ENCODE data around the gene ARHGEF19.
A peak's percentile ranks its signal among the peaks of the same experiment; 100 is the strongest.
"Not testable (repeated sequence)": the region's sequence is repeated elsewhere in the genome, so short reads cannot be mapped to it uniquely, and the experiment has no call there.

Gene ARHGEF19

DNA sequence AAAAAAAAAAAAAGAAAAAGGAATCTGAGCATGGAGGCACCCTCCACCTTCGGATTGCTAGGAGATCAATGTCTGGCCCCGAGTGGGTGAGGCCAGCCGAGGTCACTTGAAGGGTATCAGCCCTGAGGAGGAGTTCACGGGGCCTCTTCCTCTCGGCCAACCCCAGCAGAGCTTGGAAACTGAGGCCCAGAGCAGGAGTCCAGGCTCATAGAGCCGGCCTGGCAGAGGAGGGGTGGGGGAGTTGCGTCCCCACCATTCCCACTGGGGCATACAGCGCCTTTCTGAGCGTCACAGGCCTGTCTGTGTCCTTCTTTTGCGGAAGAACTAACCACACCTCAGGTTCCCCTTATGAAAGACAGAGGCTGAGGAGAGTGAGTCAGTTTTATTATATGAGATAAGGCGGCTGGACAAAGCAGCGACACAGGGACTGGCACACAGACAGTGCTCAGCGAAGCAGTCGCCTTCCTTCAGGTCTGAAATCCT is 39.4 kb downstream of the ARHGEF19 start:
- DNase-seq (ENCODE audit: low read depth, low spot score): no peak

DNA sequence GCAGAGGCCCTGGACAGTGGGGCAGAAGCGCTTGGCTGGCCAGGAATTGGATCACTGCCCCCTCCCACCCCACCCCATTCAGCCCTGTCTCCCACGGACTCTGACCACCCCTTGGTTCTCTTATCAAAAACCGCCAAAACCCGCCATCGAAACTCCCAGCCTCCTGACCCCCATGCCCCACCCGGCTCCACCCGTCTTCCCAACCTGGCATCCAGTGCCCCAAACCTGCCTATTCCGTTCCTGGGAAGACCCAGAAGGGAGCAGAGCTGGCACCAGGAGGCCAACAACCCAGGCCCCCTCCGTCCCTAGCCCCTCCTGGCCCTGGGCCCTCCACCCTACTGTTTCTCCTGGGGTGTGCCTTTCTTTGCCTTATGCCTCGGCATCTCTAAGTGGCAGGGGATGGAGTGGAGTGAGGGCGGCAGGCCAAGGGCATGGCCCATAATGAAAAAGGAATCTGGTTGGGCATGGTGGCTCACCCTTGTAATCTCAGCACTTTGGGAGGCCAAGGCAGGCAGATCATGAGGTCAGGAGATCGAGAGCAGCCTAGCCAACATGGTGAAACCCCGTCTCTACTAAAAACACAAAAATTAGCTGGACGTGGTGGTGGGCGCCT is 40.1 kb downstream of the ARHGEF19 start:
- H3K4me3 ChIP-seq (ENCODE audit: low read length): no peak overlapping the region
- no peak for DNase-seq (ENCODE audit: low read depth, low spot score)

More for the DNA sequence above, 39.4 kb downstream of the ARHGEF19 start:
- H3K4me3 ChIP-seq (ENCODE audit: low read length): no peak overlapping the region

DNA sequence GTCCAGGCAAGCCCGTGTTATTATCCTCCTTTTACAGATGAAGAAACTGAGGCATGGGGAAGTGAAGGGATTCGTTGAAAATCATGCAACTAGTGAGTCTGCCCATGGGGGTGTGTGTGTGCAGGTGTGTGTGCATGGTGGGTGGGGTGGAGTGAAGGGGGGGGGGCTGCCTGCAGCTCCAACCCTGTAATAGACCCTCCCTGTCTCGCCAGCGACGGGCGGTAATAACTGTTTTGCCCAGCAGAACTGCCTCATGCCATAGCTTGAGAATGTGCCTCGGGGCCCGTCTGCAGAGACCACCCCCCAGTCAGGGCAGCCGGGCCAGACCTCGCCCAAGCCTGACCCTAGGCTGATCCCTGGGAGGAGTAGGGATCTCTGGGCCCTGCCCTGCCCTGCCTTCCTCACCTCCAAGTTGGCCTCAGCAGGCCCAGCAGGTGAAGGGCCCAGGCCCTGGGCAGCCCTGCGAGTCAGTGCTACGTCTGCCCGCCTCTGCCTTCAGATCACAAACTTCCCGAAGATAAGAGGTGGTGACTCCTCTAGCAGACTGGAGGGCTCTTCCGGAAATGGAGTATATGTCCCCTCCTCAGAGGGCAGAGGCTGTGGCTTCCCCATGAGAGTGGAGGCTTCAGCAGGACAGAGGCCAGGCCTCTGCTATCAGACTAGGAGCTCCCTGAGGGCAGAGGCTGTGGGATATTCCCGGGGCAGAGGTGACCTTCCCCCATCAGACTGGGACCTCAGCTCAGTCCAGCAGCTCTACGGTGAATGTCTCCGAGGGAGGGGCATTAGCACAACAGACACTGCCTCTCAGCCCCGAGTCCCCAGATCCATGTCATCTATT is 40.9 kb downstream of the ARHGEF19 start:
- DNase-seq (ENCODE audit: low read depth, low spot score): no peak
- H3K4me3 ChIP-seq (ENCODE audit: low read length): no peak overlapping the region

DNA sequence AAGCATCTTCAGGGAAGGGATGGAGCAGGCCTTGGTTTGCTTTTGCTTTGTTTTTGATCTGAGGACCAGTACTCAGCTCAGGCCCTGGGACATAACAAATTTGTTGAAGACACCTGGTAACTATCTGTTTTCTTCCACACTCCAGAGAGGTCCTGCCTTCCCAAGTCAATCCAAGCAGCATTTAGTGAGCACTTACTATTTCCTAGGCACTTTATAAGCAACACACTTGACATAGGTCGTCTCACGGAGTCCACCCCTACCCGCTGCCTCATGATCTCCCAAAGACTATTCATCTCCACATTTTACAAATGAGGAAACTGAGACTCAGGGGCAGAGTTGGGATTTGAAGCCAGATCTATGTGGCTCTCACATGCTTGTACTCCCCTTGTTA is 42.2 kb downstream of the ARHGEF19 start:
- no peak overlapping the region for H3K4me3 ChIP-seq (ENCODE audit: low read length)
- DNase-seq (ENCODE audit: low read depth, low spot score): no peak

DNA sequence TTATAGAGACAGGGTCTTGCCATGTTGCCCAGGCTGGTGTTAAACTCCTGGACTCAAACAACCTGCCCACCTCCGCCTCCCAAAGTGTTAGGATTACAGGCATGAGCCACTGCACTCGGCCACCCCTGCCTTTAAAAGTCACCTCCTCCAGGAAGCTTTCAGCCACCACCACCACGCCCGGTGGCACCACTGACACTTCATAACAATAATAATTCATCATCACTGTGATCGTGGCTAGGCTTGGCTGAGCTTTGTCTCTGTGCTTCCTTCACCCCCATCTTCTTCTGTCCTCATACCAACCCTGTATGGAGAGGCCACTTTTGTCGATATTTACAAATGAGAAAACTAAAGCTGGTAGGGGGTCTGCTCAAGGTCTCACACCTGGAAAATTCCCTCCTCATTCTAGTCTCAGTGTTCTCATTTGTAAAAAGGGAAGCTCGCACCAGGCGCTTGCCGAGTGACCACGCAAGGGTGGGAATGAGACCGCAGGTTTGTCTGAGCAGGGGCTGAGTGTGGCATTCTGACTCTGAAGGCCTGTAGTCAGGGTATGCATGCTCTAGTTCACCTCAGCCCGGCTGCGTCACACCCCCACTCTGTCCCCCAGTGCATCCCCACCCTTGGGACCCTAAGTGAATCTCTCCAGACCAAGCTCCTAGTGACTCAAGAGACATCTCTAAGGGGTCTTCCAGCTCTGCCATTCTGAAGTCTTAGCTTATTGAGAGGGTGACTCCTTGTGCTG is 43.7 kb downstream of the ARHGEF19 start:
- no peak for DNase-seq (ENCODE audit: low read depth, low spot score)
- no peak overlapping the region for H3K4me3 ChIP-seq (ENCODE audit: low read length)

DNA sequence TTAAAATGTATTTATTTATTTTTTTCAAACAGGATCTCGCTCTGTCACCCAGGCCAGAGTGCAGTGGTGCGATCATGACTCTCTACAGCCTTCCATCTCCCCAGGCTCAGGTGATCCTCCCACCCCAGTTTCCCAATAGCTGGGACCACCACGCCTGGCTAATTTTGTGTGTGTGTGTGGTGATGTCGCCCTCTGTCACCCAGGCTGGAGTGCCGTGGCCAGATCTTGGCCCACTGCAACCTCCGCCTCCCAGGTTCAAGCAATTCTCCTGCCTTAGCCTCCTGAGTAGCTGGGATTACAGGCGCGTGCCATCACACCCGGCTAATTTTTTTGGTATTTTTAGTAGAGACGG is 44.3 kb downstream of the ARHGEF19 start:
- DNase-seq (ENCODE audit: low read depth, low spot score): not testable (repeated sequence)
- peak overlapping the region; percentile 29 for H3K4me3 ChIP-seq (ENCODE audit: low read length)

DNA sequence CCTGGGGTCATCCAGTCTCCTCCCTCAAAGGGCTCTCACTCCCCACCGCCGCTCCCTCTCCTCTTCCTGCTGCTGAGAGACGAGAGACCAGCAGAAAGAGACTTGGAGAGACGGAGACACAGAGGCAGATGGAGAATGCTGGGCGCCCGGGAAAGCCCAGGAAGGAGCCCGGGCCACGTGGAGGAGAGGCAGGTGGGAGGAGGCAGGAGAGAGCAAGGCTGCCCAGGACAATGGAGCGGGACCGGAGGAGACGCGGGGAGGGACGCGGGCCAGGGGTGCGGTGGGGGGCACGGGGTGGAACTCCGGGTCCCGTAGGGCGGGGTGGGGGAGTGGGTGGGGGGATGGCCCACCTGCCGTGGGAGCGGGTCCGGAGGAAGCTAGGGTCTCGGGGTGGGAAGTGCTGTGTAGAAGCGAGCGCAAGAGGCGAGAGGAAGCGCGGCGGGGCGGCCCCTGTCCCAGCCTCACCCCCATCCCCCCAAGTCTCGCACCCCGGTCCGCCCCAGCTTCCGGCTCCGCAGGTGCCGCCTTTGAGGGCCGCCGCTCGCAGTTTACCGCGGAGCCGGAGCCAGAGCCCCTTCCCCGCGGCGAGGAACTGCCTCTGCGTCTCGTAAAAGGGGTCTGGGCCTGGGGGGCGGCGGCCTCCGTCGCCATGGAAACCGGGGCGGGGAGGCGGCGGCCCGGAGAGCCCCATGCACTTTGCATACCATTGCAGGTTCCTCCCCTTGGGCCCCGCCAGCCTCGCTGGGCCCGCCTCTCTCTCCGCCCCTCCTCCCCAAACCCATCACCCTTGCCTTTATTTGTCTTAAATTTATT is 44.9 kb downstream of the ARHGEF19 start:
- DNase-seq (ENCODE audit: low read depth, low spot score): peak; percentile 51
- H3K4me3 ChIP-seq (ENCODE audit: low read length): peak overlapping the region; percentile 29

DNA sequence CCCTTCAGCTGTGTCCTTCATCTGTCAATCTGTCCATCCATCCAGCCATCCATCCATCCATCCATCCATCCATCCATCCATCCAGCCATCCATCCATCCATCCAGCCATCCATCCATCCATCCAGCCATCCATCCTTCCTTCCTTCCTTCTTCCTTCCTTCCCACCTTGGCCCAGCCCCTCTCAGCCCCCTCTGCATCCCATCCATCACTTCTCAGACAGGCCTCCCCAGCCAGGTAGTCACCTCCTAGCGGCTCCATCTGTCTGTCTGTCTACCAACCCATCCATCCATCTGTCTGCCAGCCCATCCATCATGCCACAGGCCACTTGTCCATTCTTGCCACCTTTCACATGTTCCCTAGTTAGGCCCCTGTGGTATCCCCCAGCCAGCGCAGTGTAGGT is 46.3 kb downstream of the ARHGEF19 start:
- no peak for DNase-seq (ENCODE audit: low read depth, low spot score)
- no peak overlapping the region for H3K4me3 ChIP-seq (ENCODE audit: low read length)

DNA sequence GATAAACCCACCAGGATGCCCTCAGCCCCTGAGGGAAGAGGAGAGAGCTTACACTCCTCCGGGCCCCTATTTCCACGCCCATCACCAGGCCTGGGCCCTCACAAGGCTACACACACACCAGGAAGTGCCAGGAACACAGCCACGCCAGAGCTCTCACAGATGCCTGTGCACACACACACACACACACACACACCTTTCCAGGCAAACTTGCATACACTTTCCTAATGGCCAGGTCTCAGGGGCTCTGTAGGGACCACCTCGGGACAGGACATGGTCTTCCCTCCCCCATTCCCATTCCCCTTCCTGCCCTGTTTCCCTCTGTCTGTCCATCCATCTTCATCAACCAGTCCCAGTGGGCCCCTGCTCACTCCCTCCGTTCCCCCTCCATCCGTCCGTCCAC is 46.9 kb downstream of the ARHGEF19 start:
- DNase-seq (ENCODE audit: low read depth, low spot score): no peak
- no peak overlapping the region for H3K4me3 ChIP-seq (ENCODE audit: low read length)

DNA sequence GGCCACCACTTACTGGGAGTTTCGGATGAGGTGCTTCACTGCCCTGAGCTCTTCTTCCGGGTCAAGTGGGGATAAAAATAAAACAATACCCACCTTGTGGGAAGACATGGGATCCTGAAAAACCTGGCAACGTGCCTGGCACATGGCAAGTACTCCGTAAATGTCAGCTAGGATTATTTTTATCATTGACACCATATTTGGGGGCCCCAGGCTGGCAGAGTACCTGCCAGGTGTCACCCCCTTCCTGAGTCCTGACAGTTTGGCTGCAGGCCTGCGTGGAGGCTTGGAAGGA is 47.4 kb downstream of the ARHGEF19 start:
- no peak overlapping the region for H3K4me3 ChIP-seq (ENCODE audit: low read length)
- no peak for DNase-seq (ENCODE audit: low read depth, low spot score)

DNA sequence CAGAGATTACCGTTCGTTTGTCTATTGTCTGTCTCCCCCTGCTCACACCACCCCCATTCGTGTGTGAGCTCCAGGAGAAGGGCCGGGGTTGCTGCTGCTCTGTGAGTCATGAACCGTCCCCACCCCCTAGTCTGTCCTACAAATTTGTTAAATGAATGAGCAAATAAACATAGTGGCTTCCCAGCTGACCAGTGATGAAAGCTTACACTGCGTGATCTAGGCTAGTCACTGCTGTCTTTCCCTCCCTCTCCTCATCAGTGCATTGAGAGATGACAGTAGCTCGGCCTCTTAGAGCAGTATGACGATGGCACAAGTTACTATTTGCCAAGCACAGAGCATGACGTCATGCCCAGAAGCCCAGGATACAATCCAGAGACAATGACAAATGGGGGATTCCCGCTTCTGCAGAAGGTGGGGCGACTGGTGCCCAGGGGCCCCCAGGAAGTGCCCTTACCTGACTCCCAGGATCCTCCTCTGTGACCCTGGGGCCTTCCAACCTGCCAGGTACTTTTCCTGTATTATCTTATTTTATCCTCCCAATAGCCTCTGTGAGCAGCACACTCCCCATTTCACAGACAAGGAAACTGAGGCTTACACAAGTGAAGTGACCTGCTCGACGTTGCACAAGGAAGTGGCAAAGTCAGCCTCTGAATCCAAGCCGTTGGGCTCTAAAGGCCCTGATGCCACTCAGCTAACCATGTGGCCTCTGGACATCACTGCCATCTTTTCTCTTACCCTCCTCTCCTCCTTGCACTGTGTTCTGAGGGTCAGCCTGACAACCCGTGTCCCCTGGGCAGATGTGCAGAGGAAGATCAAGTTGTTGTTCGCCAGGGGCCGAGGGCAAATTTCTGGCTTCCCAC is 48.0 kb downstream of the ARHGEF19 start:
- H3K4me3 ChIP-seq (ENCODE audit: low read length): no peak overlapping the region
- no peak for DNase-seq (ENCODE audit: low read depth, low spot score)

DNA sequence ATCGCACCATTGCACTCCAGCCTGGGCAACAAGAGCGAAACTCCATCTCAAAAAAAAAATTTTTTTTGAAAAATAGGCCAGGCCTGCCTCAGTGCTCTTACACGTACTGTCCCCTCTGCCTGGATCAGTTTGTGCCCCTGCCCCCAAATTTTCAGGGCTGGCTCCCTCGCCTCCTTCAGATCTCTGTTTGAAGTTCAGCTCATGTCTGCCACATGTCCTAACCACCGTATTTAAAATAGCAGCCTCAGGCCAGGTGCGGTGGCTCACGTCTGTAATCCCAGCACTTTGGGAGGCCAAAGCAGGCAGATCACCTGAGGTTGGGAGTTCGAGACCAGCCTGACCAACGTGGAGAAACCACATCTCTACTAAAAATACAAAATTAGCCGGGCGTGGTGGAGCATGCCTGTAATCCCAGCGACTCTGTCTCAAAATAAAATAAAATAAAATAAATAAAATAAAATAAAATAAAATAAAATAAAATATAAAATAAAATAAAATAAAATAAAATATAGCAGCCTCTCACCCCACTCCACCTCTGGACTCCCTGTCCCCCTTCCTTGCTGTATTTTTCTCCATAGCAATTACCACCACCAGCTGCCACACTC is 48.7 kb downstream of the ARHGEF19 start:
- peak; percentile 36 for DNase-seq (ENCODE audit: low read depth, low spot score)
- H3K4me3 ChIP-seq (ENCODE audit: low read length): not testable (repeated sequence)

DNA sequence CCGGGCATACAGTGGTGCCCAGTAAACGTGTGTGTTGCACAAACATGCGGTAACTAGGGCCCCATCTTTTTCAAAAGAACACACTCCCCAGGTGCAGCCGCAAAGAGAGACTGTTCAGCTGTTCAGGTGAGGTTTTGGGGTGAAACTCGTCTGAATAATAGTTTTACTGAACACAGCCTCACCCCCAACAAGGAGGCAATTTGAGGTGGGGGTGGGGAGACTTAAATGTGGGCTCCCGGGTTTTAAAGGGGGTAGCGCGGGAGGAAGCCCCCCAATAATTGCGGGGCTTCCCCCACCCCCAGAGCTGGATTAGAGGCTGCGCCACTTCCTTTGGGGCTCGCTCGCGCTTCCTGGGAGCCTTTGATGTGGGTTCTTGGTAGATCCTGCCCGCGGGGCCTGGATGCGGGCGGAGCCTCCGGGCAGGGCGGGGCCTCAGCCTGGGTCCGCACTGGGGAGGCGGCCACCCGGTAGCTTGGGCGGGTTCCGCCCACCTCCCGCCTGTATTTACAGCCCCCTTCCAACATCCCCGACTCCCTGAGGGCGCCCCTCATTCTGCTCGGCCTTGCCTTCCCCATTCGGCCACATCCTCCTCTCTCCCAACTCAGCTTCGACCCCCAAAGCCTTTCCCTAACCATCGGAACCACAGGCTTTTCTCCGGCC is 50.2 kb downstream of the ARHGEF19 start:
- H3K4me3 ChIP-seq (ENCODE audit: low read length): no peak overlapping the region; the same call in 1 of the 2 replicates
- DNase-seq (ENCODE audit: low read depth, low spot score): peak; percentile 80

DNA sequence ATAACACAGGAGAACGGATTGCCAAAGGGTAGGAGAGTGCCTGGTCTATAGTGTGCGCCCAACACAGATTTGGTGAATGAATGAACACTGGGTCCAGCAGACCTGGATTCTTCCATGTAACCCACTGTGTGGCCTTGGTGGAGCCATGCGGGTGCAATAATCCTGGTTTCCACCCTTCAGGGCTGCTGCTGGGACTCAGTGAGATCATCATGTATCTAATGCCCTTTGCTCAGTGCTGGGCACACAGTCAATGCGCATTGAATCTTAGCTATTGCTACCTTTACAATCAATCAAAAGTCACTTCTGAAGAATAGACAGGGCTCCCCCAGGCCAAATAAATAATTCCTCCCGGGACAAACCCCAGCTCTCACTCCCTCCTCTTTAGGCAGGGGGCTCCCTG is 50.7 kb downstream of the ARHGEF19 start:
- no peak for DNase-seq (ENCODE audit: low read depth, low spot score)
- no peak overlapping the region for H3K4me3 ChIP-seq (ENCODE audit: low read length)

DNA sequence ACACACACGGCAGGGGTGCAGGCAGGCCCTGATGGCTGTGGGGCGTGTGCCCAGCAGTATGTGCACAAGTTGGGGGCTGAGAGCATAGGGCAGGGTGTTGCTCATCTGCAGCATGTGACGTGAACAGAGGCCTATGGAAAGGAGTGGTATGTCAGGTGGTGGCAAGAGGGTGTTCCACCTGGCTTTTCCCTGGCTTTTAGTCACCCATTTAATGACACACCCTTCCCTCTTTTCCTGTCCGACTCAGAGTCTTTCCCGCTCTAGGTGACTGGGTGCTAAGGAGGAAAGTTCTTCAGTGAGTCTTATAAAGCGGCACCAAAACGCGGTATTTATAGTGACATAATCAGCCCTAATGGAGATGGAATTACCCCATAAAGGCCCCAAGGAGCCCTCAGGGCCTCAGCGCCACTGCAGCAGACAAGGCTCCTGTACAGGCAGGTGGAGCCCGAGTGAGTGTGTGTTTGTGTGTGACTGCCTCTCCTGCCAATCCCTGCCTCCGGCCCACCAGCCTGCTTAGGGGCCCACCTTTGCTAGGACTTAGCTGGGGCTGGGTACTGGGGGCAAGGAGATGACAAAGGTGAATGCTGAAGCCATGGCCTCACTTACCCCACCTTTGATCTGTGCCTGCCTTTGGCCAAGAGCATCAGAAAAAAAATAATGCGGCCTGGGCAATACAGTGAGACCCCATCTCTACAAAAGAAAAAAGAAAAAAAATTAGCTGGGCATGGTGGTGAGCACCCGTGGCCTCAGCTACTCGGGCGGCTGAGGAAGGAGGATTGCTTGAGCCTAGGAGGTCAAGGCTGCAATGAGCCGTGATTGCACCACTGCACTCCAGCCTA is 53.2 kb downstream of the ARHGEF19 start:
- DNase-seq (ENCODE audit: low read depth, low spot score): no peak
- H3K4me3 ChIP-seq (ENCODE audit: low read length): no peak overlapping the region

DNA sequence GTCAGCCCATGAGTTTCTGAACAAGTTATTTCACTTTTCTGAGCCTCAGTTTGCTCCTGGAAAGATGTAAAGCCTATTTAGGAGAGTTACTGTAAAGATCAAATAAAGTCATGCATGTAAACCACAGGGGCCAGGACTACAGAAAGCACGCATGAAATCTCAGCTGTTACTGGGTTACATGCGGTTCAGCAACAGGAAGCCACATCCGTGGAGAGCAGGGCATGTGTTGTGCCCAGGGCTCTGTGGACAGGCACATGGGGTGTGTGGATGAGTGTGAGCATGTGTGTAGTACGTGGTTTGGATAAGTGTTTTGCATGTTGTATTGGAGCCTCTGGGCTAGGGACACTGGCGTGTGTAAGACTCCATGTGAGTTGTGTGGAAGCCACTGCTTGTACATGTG is 54.4 kb downstream of the ARHGEF19 start:
- DNase-seq (ENCODE audit: low read depth, low spot score): peak; percentile 59
- H3K4me3 ChIP-seq (ENCODE audit: low read length): no peak overlapping the region
